ENCODE results near the gene ATXN1.
"Not testable (repeated sequence)": the region's sequence is repeated elsewhere in the genome, so short reads cannot be mapped to it uniquely, and the experiment has no call there.

ATXN1 gene

GRCh38 chr6:16431106-16431505 is 330.2 kb downstream of the ATXN1 start:
- no peak for DNase-seq

GRCh38 chr6:16430391-16431089 is 330.7 kb downstream of the ATXN1 start:
- no peak for DNase-seq

GRCh38 chr6:16429669-16430068 is 331.6 kb downstream of the ATXN1 start:
- no peak for DNase-seq

- DNase-seq, result no peak
These were observed 334.1 kb downstream of the ATXN1 start for GRCh38 chr6:16427124-16427523.

GRCh38 chr6:16425881-16426615 is 335.2 kb downstream of the ATXN1 start:
- no peak for DNase-seq

- DNase-seq, result no peak
These were observed 339.7 kb downstream of the ATXN1 start for GRCh38 chr6:16421462-16421960.

- DNase-seq, result peak; percentile 87
These were observed 340.4 kb downstream of the ATXN1 start for GRCh38 chr6:16420715-16421461.

GRCh38 chr6:16420337-16420714 is 340.9 kb downstream of the ATXN1 start:
- DNase-seq, result no peak

GRCh38 chr6:16419636-16420336 is 341.5 kb downstream of the ATXN1 start:
- DNase-seq, result no peak

- DNase-seq, result no peak
These were observed 343.1 kb downstream of the ATXN1 start for GRCh38 chr6:16418151-16418550.

GRCh38 chr6:16415677-16416076 is 345.6 kb downstream of the ATXN1 start:
- no peak for DNase-seq

- peak; percentile 33 for DNase-seq
These were observed 347.1 kb downstream of the ATXN1 start for GRCh38 chr6:16414205-16414604.

GRCh38 chr6:16413399-16413798 is 347.9 kb downstream of the ATXN1 start:
- peak; percentile 61 for DNase-seq

GRCh38 chr6:16412982-16413381 is 348.3 kb downstream of the ATXN1 start:
- no peak for DNase-seq

GRCh38 chr6:16412171-16412570 is 349.1 kb downstream of the ATXN1 start:
- DNase-seq, result no peak

- peak; percentile 55 for DNase-seq
These were observed 351.5 kb downstream of the ATXN1 start for GRCh38 chr6:16409531-16410441.

GRCh38 chr6:16408766-16409165 is 352.5 kb downstream of the ATXN1 start:
- no peak for DNase-seq

GRCh38 chr6:16406966-16407365 is 354.3 kb downstream of the ATXN1 start:
- no peak for DNase-seq

- DNase-seq, result not testable (repeated sequence)
These were observed 354.7 kb downstream of the ATXN1 start for GRCh38 chr6:16406538-16406937.

- no peak for DNase-seq
These were observed 355.9 kb downstream of the ATXN1 start for GRCh38 chr6:16405375-16405774.

GRCh38 chr6:16404456-16404855 is 356.8 kb downstream of the ATXN1 start:
- DNase-seq, result no peak

- no peak for DNase-seq
These were observed 357.4 kb downstream of the ATXN1 start for GRCh38 chr6:16403831-16404230.
